ENCODE results near the gene KRTAP12-2.

Gene KRTAP12-2

GRCh38 chr21:44681861-44682579, 15.3 kb upstream of the KRTAP12-2 start, which contains the start of gene KRTAP12-1:
TSS of gene KRTAP12-1 (minus strand) at chr21:44682163. CDS start at chr21:44682123, 40 bp downstream.
- Histone ChIP-seq H4K20me1 (ENCODE audit: insufficient read depth) (no peaks in the 10 kb centered on the region), H3K9ac (no peak within 1 kb of the TSS), H3K4me3 (IDR thresholded peaks at IDR 0.05; ENCODE audit: insufficient read depth, low read depth, low read length) (no peak within 1 kb of the TSS), H3K27ac (no peak within 1 kb of the TSS), H3K36me3 (ENCODE audit: insufficient read depth) (no peaks in the 10 kb centered on the region), H3K4me2 (no peak within 1 kb of the TSS), H2AFZ (ENCODE audit: low read depth) (no peak within 1 kb of the TSS), H3K79me2 (ENCODE audit: insufficient read depth, low read depth) (no peaks in the 10 kb centered on the region), H3K4me1 (ENCODE audit: low read depth, poor library complexity, severe bottlenecking) (no peaks in the 10 kb centered on the region), H3K27me3 (ENCODE audit: insufficient read depth, low read depth) (peaks cover 71% of the 10 kb centered on the region; the same call in 1 of the 2 replicates)
- TF ChIP-seq, protein P1, sequence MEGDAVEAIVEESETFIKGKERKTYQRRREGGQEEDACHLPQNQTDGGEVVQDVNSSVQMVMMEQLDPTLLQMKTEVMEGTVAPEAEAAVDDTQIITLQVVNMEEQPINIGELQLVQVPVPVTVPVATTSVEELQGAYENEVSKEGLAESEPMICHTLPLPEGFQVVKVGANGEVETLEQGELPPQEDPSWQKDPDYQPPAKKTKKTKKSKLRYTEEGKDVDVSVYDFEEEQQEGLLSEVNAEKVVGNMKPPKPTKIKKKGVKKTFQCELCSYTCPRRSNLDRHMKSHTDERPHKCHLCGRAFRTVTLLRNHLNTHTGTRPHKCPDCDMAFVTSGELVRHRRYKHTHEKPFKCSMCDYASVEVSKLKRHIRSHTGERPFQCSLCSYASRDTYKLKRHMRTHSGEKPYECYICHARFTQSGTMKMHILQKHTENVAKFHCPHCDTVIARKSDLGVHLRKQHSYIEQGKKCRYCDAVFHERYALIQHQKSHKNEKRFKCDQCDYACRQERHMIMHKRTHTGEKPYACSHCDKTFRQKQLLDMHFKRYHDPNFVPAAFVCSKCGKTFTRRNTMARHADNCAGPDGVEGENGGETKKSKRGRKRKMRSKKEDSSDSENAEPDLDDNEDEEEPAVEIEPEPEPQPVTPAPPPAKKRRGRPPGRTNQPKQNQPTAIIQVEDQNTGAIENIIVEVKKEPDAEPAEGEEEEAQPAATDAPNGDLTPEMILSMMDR (conservative IDR thresholded peaks at IDR 0.05; ENCODE audit: low read depth, low read length): no peak

DNA sequence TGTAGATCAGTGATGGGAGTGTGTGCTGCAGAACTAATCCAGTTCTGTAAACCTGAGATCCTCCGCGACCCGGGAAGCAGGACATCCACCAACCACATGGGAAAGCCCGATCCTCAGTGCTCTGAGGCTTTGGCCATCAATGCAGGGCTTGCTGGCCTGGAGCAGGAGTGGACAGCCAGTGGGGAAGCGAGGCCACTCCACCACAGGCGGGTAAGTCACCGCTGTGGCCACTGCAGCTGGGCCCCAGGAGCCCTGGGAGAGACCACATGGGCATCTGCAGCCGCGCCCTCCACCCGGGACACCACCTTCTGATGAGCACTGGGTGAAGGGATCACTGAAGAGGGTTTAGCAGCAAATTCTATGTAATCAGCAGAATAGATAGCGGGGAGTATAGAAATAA, 14.4 kb upstream of the KRTAP12-2 start:
- Histone ChIP-seq H2AFZ (ENCODE audit: low read depth) (no peak overlapping the region), H3K79me2 (ENCODE audit: insufficient read depth, low read depth) (no peaks in the 10 kb centered on the region), H3K4me1 (ENCODE audit: low read depth, poor library complexity, severe bottlenecking) (no peaks in the 10 kb centered on the region), H3K4me2 (no peak overlapping the region), H4K20me1 (ENCODE audit: insufficient read depth) (no peaks in the 10 kb centered on the region), H3K4me3 (IDR thresholded peaks at IDR 0.05; ENCODE audit: insufficient read depth, low read depth, low read length) (no peak overlapping the region), H3K36me3 (ENCODE audit: insufficient read depth) (no peaks in the 10 kb centered on the region), H3K27ac (no peak overlapping the region), H3K27me3 (ENCODE audit: insufficient read depth, low read depth) (peaks cover 79% of the 10 kb centered on the region; the same call in 1 of the 2 replicates), H3K9ac (no peak overlapping the region)
- TF ChIP-seq, protein P1 (conservative IDR thresholded peaks at IDR 0.05; ENCODE audit: low read depth, low read length): no peak

DNA sequence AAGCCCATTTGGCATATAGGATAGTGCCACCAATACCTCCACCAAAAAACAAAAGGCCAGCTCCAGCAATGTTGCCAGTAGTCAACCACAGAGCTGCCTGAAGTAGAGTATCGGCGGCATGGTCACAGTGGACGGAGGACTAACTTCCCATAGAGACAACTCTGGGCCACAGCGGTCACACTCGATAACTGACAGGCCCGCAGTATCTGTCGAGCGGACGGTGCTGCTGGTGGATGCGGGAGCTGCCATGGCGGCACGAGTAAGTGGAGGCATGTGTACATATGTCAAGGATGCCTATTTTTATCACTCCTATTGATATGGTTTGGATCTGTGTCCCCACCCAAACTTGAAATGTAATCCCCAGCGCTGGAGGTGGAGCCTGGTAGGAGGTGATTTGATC, 11.2 kb upstream of the KRTAP12-2 start:
- Histone ChIP-seq H3K27me3 (ENCODE audit: insufficient read depth, low read depth) (peaks cover 83% of the 10 kb centered on the region), H2AFZ (ENCODE audit: low read depth) (no peak overlapping the region), H3K4me2 (no peak overlapping the region), H3K36me3 (ENCODE audit: insufficient read depth) (no peaks in the 10 kb centered on the region), H3K79me2 (ENCODE audit: insufficient read depth, low read depth) (no peaks in the 10 kb centered on the region), H3K27ac (no peak overlapping the region), H3K9ac (no peak overlapping the region), H4K20me1 (ENCODE audit: insufficient read depth) (no peaks in the 10 kb centered on the region), H3K4me3 (IDR thresholded peaks at IDR 0.05; ENCODE audit: insufficient read depth, low read depth, low read length) (no peak overlapping the region), H3K4me1 (ENCODE audit: low read depth, poor library complexity, severe bottlenecking) (no peaks in the 10 kb centered on the region)
- TF ChIP-seq, protein P1 (conservative IDR thresholded peaks at IDR 0.05; ENCODE audit: low read depth, low read length): no peak

DNA sequence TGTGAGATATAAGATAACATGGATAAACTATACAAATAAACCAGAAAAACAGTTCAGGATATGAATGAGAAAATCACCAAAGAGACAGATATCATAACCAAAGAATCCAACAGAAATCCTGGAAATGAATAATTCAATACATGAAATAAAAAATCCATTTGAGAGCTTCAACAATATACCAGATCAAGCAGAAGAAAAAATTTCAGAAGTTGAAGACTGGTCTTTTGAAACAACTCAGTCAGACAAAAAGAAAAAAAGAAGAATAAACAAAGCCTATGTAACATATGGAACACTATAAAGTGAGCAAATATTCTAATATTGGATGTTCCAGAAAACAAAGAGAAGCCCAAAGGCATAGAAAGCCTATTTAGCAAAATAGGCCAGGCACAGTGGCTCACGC, 5.2 kb upstream of the KRTAP12-2 start:
- Histone ChIP-seq H3K79me2 (ENCODE audit: insufficient read depth, low read depth) (no peaks in the 10 kb centered on the region), H3K4me3 (IDR thresholded peaks at IDR 0.05; ENCODE audit: insufficient read depth, low read depth, low read length) (no peak overlapping the region), H3K27ac (no peak overlapping the region), H3K4me1 (ENCODE audit: low read depth, poor library complexity, severe bottlenecking) (no peaks in the 10 kb centered on the region), H3K36me3 (ENCODE audit: insufficient read depth) (no peaks in the 10 kb centered on the region), H2AFZ (ENCODE audit: low read depth) (no peak overlapping the region), H3K27me3 (ENCODE audit: insufficient read depth, low read depth) (peaks cover 44% of the 10 kb centered on the region), H3K4me2 (no peak overlapping the region), H4K20me1 (ENCODE audit: insufficient read depth) (no peaks in the 10 kb centered on the region), H3K9ac (no peak overlapping the region)
- TF ChIP-seq, protein P1 (conservative IDR thresholded peaks at IDR 0.05; ENCODE audit: low read depth, low read length): no peak

Measured in KMS-11 (cell line).